Femur (tissue), 1 donor: ENCODE results near the gene HERC4.

Experiments used
- DNase-seq: peaks from one replicate; pipeline ENCODE4 v3.0.0-alpha.2; 2017

The HERC4 gene

DNA sequence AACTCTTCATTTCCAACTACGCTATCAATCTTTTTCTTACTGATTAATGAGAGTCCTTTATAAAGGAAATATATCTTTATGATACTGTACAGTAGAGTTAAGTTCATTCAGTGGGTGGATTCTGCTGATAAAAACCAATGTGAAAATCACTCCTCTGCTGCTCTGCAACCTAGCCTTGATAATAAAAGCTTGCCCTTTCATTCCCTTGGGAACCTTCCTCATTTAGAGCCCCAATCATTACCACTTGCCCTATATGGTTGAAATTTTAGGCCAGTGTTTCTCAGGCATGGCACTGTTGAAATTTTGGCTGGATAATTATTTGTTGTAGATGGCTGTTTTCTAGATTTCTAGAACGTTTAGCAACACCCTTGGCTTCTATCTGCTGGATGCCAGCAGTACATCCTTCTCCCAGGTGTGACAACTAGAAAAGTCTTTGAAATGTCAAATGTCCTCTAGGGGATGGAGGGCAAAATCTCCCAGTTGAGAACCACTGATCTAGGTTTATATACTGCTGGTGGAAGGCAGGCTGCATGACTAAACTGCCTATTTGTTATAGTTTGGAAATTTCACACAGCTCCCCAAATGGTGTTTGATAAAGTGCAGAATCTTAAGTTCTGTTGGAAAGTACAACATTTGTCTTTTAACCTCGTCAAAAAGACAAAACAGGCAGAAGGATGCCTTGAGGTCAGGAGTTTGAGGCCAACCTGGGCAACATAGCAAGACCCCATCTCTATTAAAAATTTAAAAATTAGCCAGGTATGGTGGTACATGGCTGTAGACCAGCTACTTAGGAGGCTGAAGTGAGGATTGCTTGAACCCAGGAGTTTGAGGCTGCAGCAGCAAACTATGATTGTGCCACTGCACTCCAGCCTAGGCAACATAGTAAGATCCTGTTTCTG lies 199.5 kb downstream of the HERC4 start:
- DNase-seq, result no peak
